ENCODE data around the gene CLCN7. TPM values are rescaled to one million over a fixed set of nuclear protein-coding genes. Genes with fewer than 3 reads are reported as not detected.
"Not testable (repeated sequence)": the region's sequence is repeated elsewhere in the genome, so short reads cannot be mapped to it uniquely, and the experiment has no call there.

CLCN7 gene
- total RNA-seq, 1 donor from 2014 or later = 53.9 TPM

- intact Hi-C loops (cut with micrococcal nuclease) = no loop called here
Measured at GRCh38 chr16:1448536-1449116, 26.2 kb downstream of the CLCN7 start.

GRCh38 chr16:1447965-1448364 lies 26.9 kb downstream of the CLCN7 start:
- intact Hi-C loops (cut with micrococcal nuclease) = no loop called here

GRCh38 chr16:1446296-1447080 lies 28.3 kb downstream of the CLCN7 start:
- intact Hi-C loops (cut with micrococcal nuclease) = no loop called here

- intact Hi-C loops (cut with micrococcal nuclease) = no loop called here
Measured at GRCh38 chr16:1445518-1446203, 29.2 kb downstream of the CLCN7 start.

- intact Hi-C loops (cut with micrococcal nuclease) = no loop called here
Measured at GRCh38 chr16:1444730-1445517, 29.9 kb downstream of the CLCN7 start.

- intact Hi-C loops (cut with micrococcal nuclease) = no loop called here
Measured at GRCh38 chr16:1443980-1444729, 30.7 kb downstream of the CLCN7 start, which contains the start of gene CCDC154. TSS of gene CCDC154 (minus strand) at chr16:1444556. CDS start at chr16:1444322, 234 bp downstream.

- intact Hi-C loops (cut with micrococcal nuclease) = no loop called here
Measured at GRCh38 chr16:1443403-1443973, 31.3 kb downstream of the CLCN7 start.

- intact Hi-C loops (cut with micrococcal nuclease) = no loop called here
Measured at GRCh38 chr16:1442697-1443096, 32.1 kb downstream of the CLCN7 start.

GRCh38 chr16:1441391-1441829 lies 33.4 kb downstream of the CLCN7 start:
- intact Hi-C loops (cut with micrococcal nuclease) = no loop called here

- intact Hi-C loops (cut with micrococcal nuclease) = not testable (repeated sequence)
Measured at GRCh38 chr16:1439699-1440074, 35.1 kb downstream of the CLCN7 start.

GRCh38 chr16:1439058-1439698 lies 35.6 kb downstream of the CLCN7 start:
- intact Hi-C loops (cut with micrococcal nuclease) = no loop called here

- intact Hi-C loops (cut with micrococcal nuclease) = no loop called here
Measured at GRCh38 chr16:1438229-1439057, 36.4 kb downstream of the CLCN7 start.

GRCh38 chr16:1437606-1438005 lies 37.2 kb downstream of the CLCN7 start:
- intact Hi-C loops (cut with micrococcal nuclease) = no loop called here

- intact Hi-C loops (cut with micrococcal nuclease) = no loop called here
Measured at GRCh38 chr16:1436731-1437355, 38.0 kb downstream of the CLCN7 start.

- intact Hi-C loops (cut with micrococcal nuclease) = no loop called here
Measured at GRCh38 chr16:1435921-1436697, 38.7 kb downstream of the CLCN7 start.

GRCh38 chr16:1434644-1435592 lies 39.9 kb downstream of the CLCN7 start:
- intact Hi-C loops (cut with micrococcal nuclease) = no loop called here

- intact Hi-C loops (cut with micrococcal nuclease) = no loop called here
Measured at GRCh38 chr16:1433756-1434155, 41.1 kb downstream of the CLCN7 start.

All from T-helper 2 cell treated with Interferon-gamma antibody and Interleukin-4, amounts not matched to agents 100 ng/mL and 5 ng/mL, for 36 hours (primary cell).